GM12891 (cell line): ENCODE data around the gene LDOC1.

Source experiments
- POLR2A ChIP-seq: IDR thresholded peaks from 2 replicates; pipeline ENCODE4 v1.6.1; 2011; ENCODE audit warnings: low read depth, low read length, control low read depth
- POLR2AphosphoS5 ChIP-seq: IDR thresholded peaks from 2 replicates; pipeline ENCODE4 v1.6.1; 2011; ENCODE audit warnings: low read depth, low read length, control low read depth
- TAF1 ChIP-seq: IDR thresholded peaks from 2 replicates; pipeline ENCODE4 v1.6.1; 2011; ENCODE audit warnings: low read depth, low read length, control low read depth

- TF ChIP-seq POLR2A (no peak), TAF1 (no peak), POLR2AphosphoS5 (no peak)
These were observed 3.9 kb upstream of the LDOC1 start for GRCh38 chrX:141180851-141181250.
